DMS 273 (cell line): ENCODE measurements around the gene KLK5.

Experiments used
- DNase-seq: peaks from one replicate; lab custom pipeline; 2025; ENCODE audit not compliant: unreplicated experiment; lab: John Stamatoyannopoulos, UW

KLK5 gene

GRCh38 chr19:50894478-50895356 is 58.1 kb downstream of the KLK5 start:
- DNase-seq, result no peak
